Ascending aorta (tissue), 2 donors: Measurements from ENCODE around the gene MBP. TPM values are rescaled to one million over a fixed set of nuclear protein-coding genes. Genes with fewer than 3 reads are reported as not detected.

Source experiments
- DNase-seq, 2 donors: peaks; one replicate each; pipeline ENCODE4 v3.0.0-alpha.2; 2019; ENCODE audit warnings: low spot score in 2 of 2
- H3K27ac ChIP-seq, 2 donors: fragments of 200-600 bp; sonication (generic); one replicate each; pipeline ENCODE4 v1.5.1; 2016 to 2017; ENCODE audit warnings: mild to moderate bottlenecking in 1 of 2
- H3K27me3 ChIP-seq: fragments of 200-600 bp; sonication (generic); one replicate; pipeline ENCODE4 v1.5.1; 2017
- H3K36me3 ChIP-seq, 2 donors: fragments of 200-600 bp; sonication (generic); one replicate each; pipeline ENCODE4 v1.5.1; 2016
- H3K4me1 ChIP-seq, 2 donors: fragments of 200-600 bp; sonication (generic); one replicate each; pipeline ENCODE4 v1.5.1; 2016 to 2017; ENCODE audit warnings: mild to moderate bottlenecking in 1 of 2
- H3K4me3 ChIP-seq, 2 donors: fragments of 200-600 bp; sonication (generic); one replicate each; pipeline ENCODE4 v1.5.1; 2016 to 2017; ENCODE audit warnings: mild to moderate bottlenecking in 1 of 2
- H3K9me3 ChIP-seq, 2 donors: fragments of 200-600 bp; sonication (generic); one replicate each; pipeline ENCODE4 v1.5.1; 2016
- intact Hi-C: fragments of 100-400 bp; cut with DNase I; formaldehyde crosslinking; loops from one replicate; pipeline ENCODE4 v1.15.1; 2023
- total RNA-seq: library from RNA; depleted of rRNA; stranded (reverse); fragments of >200 nt; gene quantifications from one replicate; pipeline ENCODE4 v1.1.0, GENCODE V29; 2016
- TF ChIP-seq, protein P1 (sequence below), 3 experiments: fragments of 200-600 bp in 2 of 3; fragments of 450-650 bp in 1 of 3; sonication (generic) in 2 of 3; IDR thresholded peaks; one replicate each; pipeline ENCODE4 v1.5.1; 2016 to 2019; ENCODE audit warnings: antibody characterized with exemption in 3 of 3, mild to moderate bottlenecking in 1 of 3, moderate library complexity in 1 of 3

The MBP gene
- total RNA-seq, 1 donor from 2014 or later: 8.1 TPM

GRCh38 chr18:77133051-77133834 is 660 bp upstream of the MBP start:
- H3K27ac ChIP-seq: peak overlapping the region; percentile 92 to 96
- no peak for DNase-seq

DNA sequence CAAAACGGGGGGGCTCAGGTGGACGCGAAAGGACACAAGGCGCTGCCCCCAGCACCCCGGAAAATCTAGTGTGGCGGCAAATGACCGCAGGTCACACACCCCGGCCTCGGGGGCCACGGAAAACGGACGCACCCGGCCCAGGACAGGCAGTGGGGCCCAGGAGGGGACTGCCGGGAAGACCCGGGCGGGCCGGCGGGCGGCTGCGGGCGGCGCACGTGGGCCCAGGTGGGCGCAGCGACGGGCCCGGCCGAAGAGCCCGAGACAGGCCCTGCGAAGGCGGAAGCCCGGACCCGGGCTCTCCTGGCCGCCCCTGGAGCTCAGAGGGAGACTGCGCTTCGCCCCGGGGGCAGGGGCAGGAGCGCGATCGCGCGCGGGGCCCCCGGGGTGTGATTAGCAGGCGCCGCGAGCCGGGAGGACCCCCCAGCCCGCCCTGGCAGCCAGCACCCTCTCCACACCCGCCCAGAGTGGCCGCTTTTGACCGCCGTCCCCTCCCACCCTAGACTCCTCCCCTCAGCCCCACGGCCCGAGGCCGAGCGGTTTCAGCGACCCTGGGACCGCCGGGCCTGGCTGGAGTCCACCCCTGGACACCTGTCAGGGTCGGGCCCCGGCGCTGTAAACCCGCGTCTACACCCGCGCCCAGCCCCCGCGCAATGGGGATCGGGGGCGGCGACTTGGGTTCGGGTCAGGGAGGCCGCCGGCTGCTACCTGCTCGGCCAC is 773 bp downstream of the MBP start:
- intact Hi-C loops: loop anchor here (2.0 to 10.0 kb wide), 6 partner anchors 65 to 1207 kb away; partner anchors contain the start of gene ZNF236
- peaks cover 5 to 36% of the 10 kb centered on the region in 2 donors for H3K4me1 ChIP-seq
- TF ChIP-seq, protein P1, sequence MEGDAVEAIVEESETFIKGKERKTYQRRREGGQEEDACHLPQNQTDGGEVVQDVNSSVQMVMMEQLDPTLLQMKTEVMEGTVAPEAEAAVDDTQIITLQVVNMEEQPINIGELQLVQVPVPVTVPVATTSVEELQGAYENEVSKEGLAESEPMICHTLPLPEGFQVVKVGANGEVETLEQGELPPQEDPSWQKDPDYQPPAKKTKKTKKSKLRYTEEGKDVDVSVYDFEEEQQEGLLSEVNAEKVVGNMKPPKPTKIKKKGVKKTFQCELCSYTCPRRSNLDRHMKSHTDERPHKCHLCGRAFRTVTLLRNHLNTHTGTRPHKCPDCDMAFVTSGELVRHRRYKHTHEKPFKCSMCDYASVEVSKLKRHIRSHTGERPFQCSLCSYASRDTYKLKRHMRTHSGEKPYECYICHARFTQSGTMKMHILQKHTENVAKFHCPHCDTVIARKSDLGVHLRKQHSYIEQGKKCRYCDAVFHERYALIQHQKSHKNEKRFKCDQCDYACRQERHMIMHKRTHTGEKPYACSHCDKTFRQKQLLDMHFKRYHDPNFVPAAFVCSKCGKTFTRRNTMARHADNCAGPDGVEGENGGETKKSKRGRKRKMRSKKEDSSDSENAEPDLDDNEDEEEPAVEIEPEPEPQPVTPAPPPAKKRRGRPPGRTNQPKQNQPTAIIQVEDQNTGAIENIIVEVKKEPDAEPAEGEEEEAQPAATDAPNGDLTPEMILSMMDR (IDR thresholded peaks at IDR 0.05): no peak

More at GRCh38 chr18:77133051-77133834, 660 bp upstream of the MBP start:
- Histone ChIP-seq H3K9me3 (no peaks in the 10 kb centered on the region), H3K4me3 (peak overlapping the region; percentile 77 to 90), H3K4me1 (peaks cover 5 to 26% of the 10 kb centered on the region in 2 donors), H3K27me3 (no peaks in the 10 kb centered on the region), H3K36me3 (no peaks in the 10 kb centered on the region)
- TF ChIP-seq, protein P1 (IDR thresholded peaks at IDR 0.05): no peak
- intact Hi-C loops: loop anchor here (2.0 to 10.0 kb wide), 6 partner anchors 66 to 1208 kb away; partner anchors contain the start of gene ZNF236

GRCh38 chr18:77131100-77131651 is 1.4 kb downstream of the MBP start:
- intact Hi-C loops: loop anchor here (5.0 to 10.0 kb wide), 4 partner anchors 129 to 1206 kb away; partner anchors contain the start of gene ZNF236
- Histone ChIP-seq H3K9me3 (no peaks in the 10 kb centered on the region), H3K27ac (peak overlapping the region; percentile 92 to 96), H3K27me3 (no peaks in the 10 kb centered on the region), H3K4me1 (peaks cover 5 to 36% of the 10 kb centered on the region in 2 donors), H3K36me3 (no peaks in the 10 kb centered on the region), H3K4me3 (peak overlapping the region; percentile 77 to 90)
- DNase-seq: peak in 1 of 2 donors; percentile 77
- TF ChIP-seq, protein P1 (IDR thresholded peaks at IDR 0.05): no peak

More for the DNA sequence above, 773 bp downstream of the MBP start:
- H3K27ac ChIP-seq: peak overlapping the region; percentile 92 to 96
- DNase-seq: no peak
- H3K4me3 ChIP-seq: peak overlapping the region; percentile 77 to 90
- no peaks in the 10 kb centered on the region for H3K27me3 ChIP-seq
- no peaks in the 10 kb centered on the region for H3K36me3 ChIP-seq
- no peaks in the 10 kb centered on the region for H3K9me3 ChIP-seq

DNA sequence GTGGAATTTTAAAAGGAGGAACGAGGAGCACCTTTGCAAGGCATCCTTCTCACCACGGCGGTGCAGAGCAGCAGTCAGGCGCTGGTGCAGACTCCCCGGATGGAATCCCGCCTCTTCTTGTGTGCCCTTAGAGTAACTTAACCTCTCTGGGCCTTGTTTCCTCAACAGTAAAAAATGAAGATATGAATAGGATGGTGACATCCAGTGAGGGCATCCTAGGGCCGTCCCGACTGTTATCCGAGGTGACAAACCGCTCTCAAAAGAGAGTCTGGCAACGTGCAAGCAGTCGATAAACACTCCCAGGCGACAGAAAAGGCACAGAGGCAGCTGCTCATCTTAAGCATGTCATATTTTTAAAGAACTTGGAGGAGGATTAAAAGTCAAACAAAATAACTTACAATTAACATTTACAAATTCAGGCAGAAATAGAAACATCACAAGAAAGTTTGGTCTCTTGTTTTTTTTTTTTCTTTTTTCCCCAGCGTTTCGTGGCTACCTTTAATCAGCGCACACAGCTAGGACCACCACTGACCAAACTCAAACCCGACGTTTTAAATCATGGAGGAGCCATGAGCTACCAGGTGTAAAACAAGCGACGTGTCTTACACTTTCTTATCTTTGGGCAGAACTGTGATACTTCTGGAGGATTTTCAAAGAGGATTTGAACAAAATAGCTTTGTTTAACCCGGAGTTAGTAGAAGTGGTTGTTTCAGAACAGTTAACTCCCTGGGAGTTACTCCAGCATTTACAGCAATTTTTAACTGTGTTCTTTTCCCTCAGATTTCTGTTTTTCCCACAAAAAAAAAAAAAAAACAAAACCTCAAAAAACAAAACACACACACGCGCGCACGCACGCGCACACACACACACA is 2.1 kb downstream of the MBP start:
- DNase-seq: no peak
- no peaks in the 10 kb centered on the region for H3K27me3 ChIP-seq
- H3K27ac ChIP-seq: peak overlapping the region; percentile 92 to 96
- intact Hi-C loops: loop anchor here (5.0 to 10.0 kb wide), 4 partner anchors 128 to 1206 kb away; partner anchors contain the start of gene ZNF236
- TF ChIP-seq, protein P1 (IDR thresholded peaks at IDR 0.05): no peak
- H3K36me3 ChIP-seq: no peaks in the 10 kb centered on the region
- no peaks in the 10 kb centered on the region for H3K9me3 ChIP-seq
- peaks cover 5 to 36% of the 10 kb centered on the region in 2 donors for H3K4me1 ChIP-seq
- peak overlapping the region; percentile 77 to 90 for H3K4me3 ChIP-seq
